C4-2B (cell line): ENCODE data around the gene AGPAT4.

ENCODE experiments used
- CTCF ChIP-seq: fragments of 450-650 bp; conservative IDR thresholded peaks from 2 replicates; pipeline ENCODE4 v1.5.1; 2017; ENCODE audit warnings: mild to moderate bottlenecking
- ZFX ChIP-seq: fragments of 450-650 bp; IDR thresholded peaks from 2 replicates; pipeline ENCODE4 v1.6.1; 2017

- TF ChIP-seq CTCF (no peak), ZFX (no peak)
These were observed 25.9 kb upstream of the AGPAT4 start for GRCh38 chr6:161299726-161300125.
